Bronchial epithelial cell (primary cell): Measurements from ENCODE around the gene CEACAM6. TPM values are rescaled to one million over a fixed set of nuclear protein-coding genes. Genes with fewer than 3 reads are reported as not detected.
"Not testable (repeated sequence)": the region's sequence is repeated elsewhere in the genome, so short reads cannot be mapped to it uniquely, and the experiment has no call there.

Experiments
- DNase-seq: peaks from one replicate; pipeline ENCODE4 v3.0.0-alpha.2; 2010; ENCODE audit warnings: low read depth
- FAIRE-seq: peaks from 2 replicates; lab custom pipeline; 2011; peaks lifted over from hg19 to GRCh38; lab: Jason Lieb, UNC
- H3K27me3 ChIP-seq: 2 replicates; pipeline ENCODE4 v1.5.1; 2011; ENCODE audit warnings: low read length; ENCODE audit not compliant: control insufficient read depth, insufficient read depth
- H3K36me3 ChIP-seq: 2 replicates; pipeline ENCODE4 v1.5.1; 2011; ENCODE audit warnings: low read length; ENCODE audit not compliant: control insufficient read depth, insufficient read depth
- H3K4me3 ChIP-seq: 2 replicates; pipeline ENCODE4 v1.5.1; 2011; ENCODE audit warnings: mild to moderate bottlenecking, low read depth, low read length, control low read depth
- CTCF ChIP-seq: IDR thresholded peaks from 2 replicates; pipeline ENCODE4 v1.5.1; 2011; ENCODE audit warnings: mild to moderate bottlenecking, moderate library complexity, low read length, control low read depth, inconsistent platforms; ENCODE audit not compliant: insufficient read depth, severe bottlenecking
- total RNA-seq: library from RNA; depleted of rRNA; stranded (reverse); fragments of >200 nt; gene quantifications from 2 replicates; pipeline ENCODE4 v1.2.1, GENCODE V29; 2014

Gene CEACAM6
- total RNA-seq, 1 donor from 2014 or later: 13.7 TPM

- DNase-seq (no peak), FAIRE-seq (no peak)
- no peak overlapping the region for H3K4me3 ChIP-seq
- H3K36me3 ChIP-seq: no peaks in the 10 kb centered on the region
- peaks cover 9% of the 10 kb centered on the region for H3K27me3 ChIP-seq
- TF ChIP-seq CTCF: no peak
Observed at GRCh38 chr19:41748012-41748411, 7.3 kb upstream of the CEACAM6 start.

GRCh38 chr19:41750248-41751134, 4.8 kb upstream of the CEACAM6 start:
- H3K36me3 ChIP-seq, H3K27me3 ChIP-seq, H3K4me3 ChIP-seq: not testable (repeated sequence)
- peak; percentile 82 for DNase-seq
- peak; percentile 50 for FAIRE-seq

GRCh38 chr19:41753159-41753558, 2.2 kb upstream of the CEACAM6 start:
- TF ChIP-seq CTCF: peak; percentile 89
- FAIRE-seq: no peak
- DNase-seq: peak; percentile 36
- Histone ChIP-seq H3K27me3 (peaks cover 5% of the 10 kb centered on the region), H3K4me3 (no peak overlapping the region), H3K36me3 (no peaks in the 10 kb centered on the region)

DNA sequence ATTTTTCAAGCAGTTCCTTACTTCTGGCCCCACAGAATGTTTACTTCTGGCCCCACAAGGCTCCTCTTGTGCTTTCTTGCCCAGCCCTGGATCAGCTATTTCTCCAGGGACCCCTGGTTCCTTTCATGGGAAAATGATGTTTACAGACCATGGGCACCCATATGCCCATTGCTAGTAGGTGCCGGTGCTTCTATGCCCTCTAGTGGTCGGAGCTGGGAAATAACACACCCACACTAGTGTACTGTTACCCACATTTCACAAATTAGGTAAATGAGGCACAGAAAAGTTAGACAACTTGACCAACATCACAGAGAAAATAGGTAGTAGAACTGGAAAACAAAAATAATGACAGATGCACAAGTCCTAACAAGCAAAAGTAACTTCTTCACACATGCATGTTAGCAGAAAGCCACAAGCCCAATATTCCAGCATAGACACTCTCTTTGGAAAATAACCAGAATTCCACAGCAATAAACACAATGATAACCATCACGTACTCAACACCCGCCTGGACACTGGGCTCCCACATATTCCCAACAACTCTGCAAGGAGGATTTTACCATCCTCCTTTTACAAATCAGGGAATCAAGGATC, 1.3 kb upstream of the CEACAM6 start:
- FAIRE-seq (no peak), DNase-seq (peak; percentile 37)
- peak; percentile 70 for TF ChIP-seq CTCF
- no peaks in the 10 kb centered on the region for H3K27me3 ChIP-seq
- no peak overlapping the region for H3K4me3 ChIP-seq
- no peaks in the 10 kb centered on the region for H3K36me3 ChIP-seq

GRCh38 chr19:41758846-41759245, 3.5 kb downstream of the CEACAM6 start:
- H3K27me3 ChIP-seq: peaks cover 2% of the 10 kb centered on the region
- DNase-seq (peak; percentile 80), FAIRE-seq (peak; percentile 23)
- TF ChIP-seq CTCF: no peak
- no peak overlapping the region for H3K4me3 ChIP-seq
- no peaks in the 10 kb centered on the region for H3K36me3 ChIP-seq

- FAIRE-seq: no peak
- peaks cover 2% of the 10 kb centered on the region for H3K27me3 ChIP-seq
- H3K4me3 ChIP-seq: no peak overlapping the region
- no peak for TF ChIP-seq CTCF
- H3K36me3 ChIP-seq: no peaks in the 10 kb centered on the region
- no peak for DNase-seq
Observed at GRCh38 chr19:41767115-41767514, 11.8 kb downstream of the CEACAM6 start.

GRCh38 chr19:41768105-41768504, 12.8 kb downstream of the CEACAM6 start:
- H3K36me3 ChIP-seq, H3K4me3 ChIP-seq, FAIRE-seq, DNase-seq, H3K27me3 ChIP-seq: not testable (repeated sequence)
